Neural crest cell (in vitro differentiated cells): ENCODE measurements around the gene FN1. TPM values are rescaled to one million over a fixed set of nuclear protein-coding genes. Genes with fewer than 3 reads are reported as not detected.
A peak's percentile ranks its signal among the peaks of the same experiment; 100 is the strongest.

Source experiments
- DNase-seq: peaks from one replicate; pipeline ENCODE4 v3.0.0; 2021; ENCODE audit warnings: low read depth, mixed read lengths, low spot score
- H3K27ac Mint-ChIP-seq: one replicate; pipeline ENCODE4 v1.8.0; 2021; ENCODE audit warnings: mild to moderate bottlenecking, mixed read lengths; ENCODE audit not compliant: unreplicated experiment
- H3K27me3 Mint-ChIP-seq: 2 replicates; pipeline ENCODE4 v1.8.0; 2021; ENCODE audit warnings: low read depth, mild to moderate bottlenecking, mixed read lengths
- H3K36me3 Mint-ChIP-seq: 2 replicates; pipeline ENCODE4 v1.8.0; 2021; ENCODE audit warnings: low read depth, mild to moderate bottlenecking, mixed read lengths
- H3K4me1 Mint-ChIP-seq: 2 replicates; pipeline ENCODE4 v1.8.0; 2021; ENCODE audit warnings: mixed read lengths
- H3K4me3 Mint-ChIP-seq: one replicate; pipeline ENCODE4 v1.8.0; 2021; ENCODE audit warnings: mild to moderate bottlenecking, mixed read lengths
- H3K9me3 Mint-ChIP-seq: 2 replicates; pipeline ENCODE4 v1.8.0; 2021; ENCODE audit warnings: mixed read lengths
- total RNA-seq: library from RNA; stranded (reverse); gene quantifications from 2 replicates; pipeline ENCODE4 v1.2.1, GENCODE V29; 2021
- TF ChIP-seq, protein P1 (sequence below): fragments of 200-600 bp; sonication (generic); conservative IDR thresholded peaks from 2 replicates; pipeline ENCODE4 v1.5.0; 2021; ENCODE audit warnings: antibody characterized with exemption, mild to moderate bottlenecking

The FN1 gene
- total RNA-seq, 1 donor from 2014 or later: 103 TPM

DNA sequence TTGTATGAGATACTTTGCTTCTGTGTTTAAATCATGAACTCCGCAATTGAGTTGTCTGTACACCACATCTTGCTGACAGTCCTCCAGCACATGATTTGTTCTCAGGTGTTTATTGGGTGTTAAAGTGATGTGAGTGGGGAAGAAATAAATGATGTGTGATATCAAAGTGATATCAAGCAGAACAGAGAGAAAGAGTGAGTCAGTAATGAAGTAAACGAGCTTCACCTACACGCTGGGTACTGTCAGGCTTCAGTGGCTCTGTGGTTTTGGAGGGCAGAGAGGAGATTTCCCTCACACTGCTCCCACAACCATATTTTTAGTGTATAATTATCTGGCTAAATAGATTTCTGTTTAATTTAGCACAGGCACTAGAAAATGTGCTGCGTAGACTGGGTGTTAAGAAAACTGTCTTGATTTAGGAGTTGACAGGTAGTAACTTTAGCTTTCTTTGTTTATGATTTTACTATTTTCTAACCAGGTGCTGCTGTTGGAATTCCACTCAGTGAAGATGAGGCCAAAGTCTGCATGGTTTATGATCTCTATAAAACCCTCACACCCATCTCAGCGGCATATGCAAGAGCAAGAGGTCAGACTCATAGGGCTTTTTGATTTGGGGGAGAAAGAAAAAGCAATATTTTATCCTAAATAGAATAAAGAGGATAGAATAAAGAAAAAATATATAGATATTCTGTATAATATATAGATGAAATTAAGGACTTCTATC, 102.8 kb downstream of the FN1 start:
- Mint-ChIP-seq H3K36me3 (peaks cover 39% of the 10 kb centered on the region), H3K27ac (no peak overlapping the region), H3K4me1 (peaks cover 18% of the 10 kb centered on the region), H3K9me3 (no peaks in the 10 kb centered on the region), H3K4me3 (no peak overlapping the region), H3K27me3 (no peaks in the 10 kb centered on the region)
- no peak for DNase-seq
- TF ChIP-seq, protein P1, sequence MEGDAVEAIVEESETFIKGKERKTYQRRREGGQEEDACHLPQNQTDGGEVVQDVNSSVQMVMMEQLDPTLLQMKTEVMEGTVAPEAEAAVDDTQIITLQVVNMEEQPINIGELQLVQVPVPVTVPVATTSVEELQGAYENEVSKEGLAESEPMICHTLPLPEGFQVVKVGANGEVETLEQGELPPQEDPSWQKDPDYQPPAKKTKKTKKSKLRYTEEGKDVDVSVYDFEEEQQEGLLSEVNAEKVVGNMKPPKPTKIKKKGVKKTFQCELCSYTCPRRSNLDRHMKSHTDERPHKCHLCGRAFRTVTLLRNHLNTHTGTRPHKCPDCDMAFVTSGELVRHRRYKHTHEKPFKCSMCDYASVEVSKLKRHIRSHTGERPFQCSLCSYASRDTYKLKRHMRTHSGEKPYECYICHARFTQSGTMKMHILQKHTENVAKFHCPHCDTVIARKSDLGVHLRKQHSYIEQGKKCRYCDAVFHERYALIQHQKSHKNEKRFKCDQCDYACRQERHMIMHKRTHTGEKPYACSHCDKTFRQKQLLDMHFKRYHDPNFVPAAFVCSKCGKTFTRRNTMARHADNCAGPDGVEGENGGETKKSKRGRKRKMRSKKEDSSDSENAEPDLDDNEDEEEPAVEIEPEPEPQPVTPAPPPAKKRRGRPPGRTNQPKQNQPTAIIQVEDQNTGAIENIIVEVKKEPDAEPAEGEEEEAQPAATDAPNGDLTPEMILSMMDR: no peak

DNA sequence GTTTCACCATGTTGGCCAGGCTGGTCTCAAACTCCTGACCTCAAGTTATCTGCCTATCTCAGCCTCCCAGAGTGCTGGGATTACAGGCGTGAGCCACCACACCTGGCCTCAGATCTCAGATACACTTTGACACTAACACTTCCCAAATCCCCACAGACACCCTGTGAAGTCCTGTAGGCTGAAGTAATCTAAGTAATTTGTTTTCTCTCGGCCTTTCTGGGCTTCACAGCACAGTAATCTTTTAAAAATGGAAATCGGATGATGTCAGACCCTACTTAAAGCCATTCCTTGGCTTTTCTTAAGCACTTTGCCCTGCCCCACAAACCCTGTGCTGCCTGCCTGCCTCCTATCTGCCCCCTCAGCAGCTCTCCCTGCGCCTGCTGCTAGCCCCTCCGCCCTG, 107.8 kb downstream of the FN1 start:
- H3K4me3 Mint-ChIP-seq: no peak overlapping the region
- H3K4me1 Mint-ChIP-seq: peaks cover 23% of the 10 kb centered on the region
- peaks cover 41% of the 10 kb centered on the region for H3K36me3 Mint-ChIP-seq
- H3K27ac Mint-ChIP-seq: peak overlapping the region; percentile 44
- no peaks in the 10 kb centered on the region for H3K9me3 Mint-ChIP-seq
- TF ChIP-seq, protein P1: no peak
- H3K27me3 Mint-ChIP-seq: no peaks in the 10 kb centered on the region
- DNase-seq: no peak

DNA sequence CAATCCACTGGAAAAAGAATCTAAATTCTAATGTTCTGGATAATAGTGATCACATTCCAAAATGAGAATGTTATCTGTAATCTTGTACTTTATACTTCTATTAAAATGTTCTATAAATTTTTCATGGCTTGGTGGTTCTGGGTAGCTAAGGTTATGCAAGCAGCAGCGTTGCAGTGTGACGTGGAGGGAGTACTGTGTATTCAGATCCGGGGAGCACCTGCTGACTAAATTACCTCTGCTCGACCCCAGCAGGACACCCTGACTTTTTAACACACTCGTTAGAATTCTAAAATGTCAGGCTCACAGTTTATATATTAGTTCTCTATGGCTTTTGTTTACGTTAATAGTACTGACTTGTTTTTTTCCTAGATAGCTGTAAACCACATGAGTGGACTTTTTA, 111.1 kb downstream of the FN1 start:
- DNase-seq: no peak
- H3K4me1 Mint-ChIP-seq: peaks cover 18% of the 10 kb centered on the region
- TF ChIP-seq, protein P1: no peak
- H3K9me3 Mint-ChIP-seq: no peaks in the 10 kb centered on the region
- H3K27ac Mint-ChIP-seq: no peak overlapping the region
- peaks cover 44% of the 10 kb centered on the region for H3K36me3 Mint-ChIP-seq
- H3K27me3 Mint-ChIP-seq: no peaks in the 10 kb centered on the region
- H3K4me3 Mint-ChIP-seq: no peak overlapping the region

DNA sequence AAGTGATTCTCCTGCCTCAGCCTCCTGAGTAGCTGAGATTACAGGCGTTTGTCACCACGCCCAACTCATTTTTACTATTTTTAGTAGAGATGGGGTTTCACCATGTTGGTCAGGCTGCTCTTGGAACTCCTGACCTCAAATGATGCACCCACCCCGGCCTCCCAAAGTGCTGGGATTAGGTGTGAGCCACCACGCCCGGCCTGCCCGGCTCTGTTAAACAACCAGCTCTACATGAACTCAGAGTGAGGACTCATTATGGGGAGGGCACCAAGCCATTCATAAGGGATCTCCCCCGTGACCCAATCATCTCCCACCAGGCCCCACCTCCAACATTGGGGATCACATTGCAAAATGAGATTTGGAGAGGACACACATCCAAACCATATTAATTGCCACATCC, 115.2 kb downstream of the FN1 start:
- peaks cover 43% of the 10 kb centered on the region for H3K36me3 Mint-ChIP-seq
- H3K27ac Mint-ChIP-seq: no peak overlapping the region
- no peaks in the 10 kb centered on the region for H3K27me3 Mint-ChIP-seq
- no peaks in the 10 kb centered on the region for H3K9me3 Mint-ChIP-seq
- TF ChIP-seq, protein P1: no peak
- H3K4me1 Mint-ChIP-seq: peaks cover 13% of the 10 kb centered on the region
- no peak overlapping the region for H3K4me3 Mint-ChIP-seq
- DNase-seq: no peak

DNA sequence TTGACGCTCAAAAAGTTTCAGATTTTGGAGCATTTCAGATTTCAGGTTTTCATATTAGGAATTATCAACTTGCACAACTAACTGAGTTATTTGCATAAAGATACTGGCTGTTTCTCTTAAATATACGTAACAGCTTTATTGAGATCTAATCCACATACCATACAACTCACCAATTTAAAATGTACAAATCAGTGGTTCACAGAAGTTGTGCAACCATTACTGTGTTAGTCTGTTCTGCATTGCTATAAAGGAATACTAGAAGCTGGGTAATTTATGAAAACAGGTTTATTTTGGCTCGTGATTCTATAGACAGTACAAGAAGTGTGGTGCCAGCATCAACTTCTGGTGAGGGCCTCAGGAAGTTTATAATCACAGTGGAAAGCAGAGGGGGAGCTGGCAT, 115.8 kb downstream of the FN1 start:
- Mint-ChIP-seq H3K27ac (no peak overlapping the region), H3K4me1 (peaks cover 14% of the 10 kb centered on the region), H3K36me3 (peaks cover 42% of the 10 kb centered on the region), H3K27me3 (no peaks in the 10 kb centered on the region), H3K4me3 (no peak overlapping the region), H3K9me3 (no peaks in the 10 kb centered on the region)
- no peak for DNase-seq
- TF ChIP-seq, protein P1: no peak
